HG03196 (cell line): ENCODE results near the gene TTC3.

Experiments
- ATAC-seq: cut with Tn5 transposase; IDR thresholded peaks from one replicate; pipeline ENCODE4 v1.9.1; 2021; ENCODE audit not compliant: unreplicated experiment

TTC3 gene

DNA sequence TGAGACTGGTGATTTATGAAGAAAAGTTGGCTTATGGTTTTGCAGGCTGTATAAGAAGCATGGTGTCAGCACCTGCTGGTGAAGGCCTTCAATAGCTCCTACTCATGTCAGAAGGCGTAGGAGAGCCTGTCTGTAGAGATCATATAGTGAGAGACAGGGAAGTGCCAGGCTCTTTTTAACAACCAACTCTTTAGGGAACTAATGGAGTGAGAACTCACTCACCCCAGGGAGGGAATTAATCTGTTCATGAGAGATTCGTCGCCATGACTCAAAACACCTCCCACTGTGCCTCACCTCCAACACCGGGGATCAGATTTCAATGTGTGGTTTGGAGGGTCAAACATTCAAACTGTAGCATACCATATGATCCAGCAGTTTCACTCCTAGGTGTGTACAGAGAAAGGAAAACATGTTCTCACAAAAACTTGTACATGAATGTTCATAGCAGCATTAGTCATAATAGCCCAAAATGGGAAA is 72.6 kb downstream of the TTC3 start:
- no peak for ATAC-seq

- no peak for ATAC-seq
Observed at GRCh38 chr21:37146320-37147235, 73.5 kb downstream of the TTC3 start.

- no peak for ATAC-seq
Observed at GRCh38 chr21:37149411-37149810, 76.4 kb downstream of the TTC3 start.

- no peak for ATAC-seq
Observed at GRCh38 chr21:37153196-37153934, 80.3 kb downstream of the TTC3 start.

- no peak for ATAC-seq
Observed at GRCh38 chr21:37153935-37154350, 80.9 kb downstream of the TTC3 start.

GRCh38 chr21:37155186-37155585 is 82.1 kb downstream of the TTC3 start:
- ATAC-seq: no peak

DNA sequence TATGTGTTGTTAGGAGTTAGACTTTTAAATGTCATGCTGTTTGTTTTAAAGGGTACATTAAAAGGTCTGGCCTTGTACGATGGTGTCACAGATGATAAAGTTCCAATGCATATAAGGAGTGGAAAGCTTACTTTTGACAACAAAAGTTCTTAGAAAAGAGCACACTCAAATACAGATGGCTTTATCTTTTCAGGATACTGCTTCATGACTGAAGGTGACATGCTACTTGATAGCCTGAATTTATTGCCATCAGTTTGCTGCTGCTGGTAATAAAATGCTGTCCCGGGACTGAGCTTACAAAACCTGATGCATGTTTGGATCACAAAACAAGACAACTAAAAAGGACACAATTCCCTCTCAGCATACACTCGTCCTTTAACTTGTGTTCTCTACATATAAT is 84.9 kb downstream of the TTC3 start:
- no peak for ATAC-seq

DNA sequence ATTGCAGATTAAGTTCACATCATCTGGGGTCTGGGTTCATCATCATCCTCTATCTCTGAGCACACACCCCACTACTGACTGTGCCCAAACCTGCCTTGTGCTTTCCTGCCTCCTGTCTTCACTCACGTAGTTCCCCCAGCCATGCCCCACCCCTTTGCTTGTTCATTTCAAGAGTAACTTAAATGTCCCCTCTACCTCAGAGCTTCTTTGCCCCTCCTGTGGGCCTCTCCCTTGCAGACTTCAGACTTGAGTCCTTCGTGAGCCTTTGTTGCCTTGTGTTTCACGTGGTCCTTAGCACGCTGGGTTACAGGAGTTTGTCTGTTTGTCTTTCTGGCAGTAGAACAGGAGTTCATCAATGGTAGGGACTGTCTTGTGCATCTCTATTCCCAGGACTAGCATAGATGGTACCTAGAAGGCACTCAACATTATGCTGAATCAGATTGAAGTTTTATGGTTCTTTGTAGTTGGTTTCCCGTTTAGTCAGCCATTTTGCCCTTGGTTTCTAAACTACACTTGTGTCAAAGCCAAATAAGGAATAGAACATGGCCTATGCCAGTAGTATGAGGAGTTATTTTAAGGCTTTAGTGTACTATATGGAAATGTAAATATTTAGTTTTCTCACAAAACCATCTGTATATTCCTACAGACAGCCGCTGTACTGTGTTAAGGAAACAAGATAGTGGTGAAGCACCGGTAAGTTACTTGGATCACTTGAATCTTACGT is 86.2 kb downstream of the TTC3 start:
- no peak for ATAC-seq

GRCh38 chr21:37159949-37160348 is 86.9 kb downstream of the TTC3 start:
- ATAC-seq: no peak

DNA sequence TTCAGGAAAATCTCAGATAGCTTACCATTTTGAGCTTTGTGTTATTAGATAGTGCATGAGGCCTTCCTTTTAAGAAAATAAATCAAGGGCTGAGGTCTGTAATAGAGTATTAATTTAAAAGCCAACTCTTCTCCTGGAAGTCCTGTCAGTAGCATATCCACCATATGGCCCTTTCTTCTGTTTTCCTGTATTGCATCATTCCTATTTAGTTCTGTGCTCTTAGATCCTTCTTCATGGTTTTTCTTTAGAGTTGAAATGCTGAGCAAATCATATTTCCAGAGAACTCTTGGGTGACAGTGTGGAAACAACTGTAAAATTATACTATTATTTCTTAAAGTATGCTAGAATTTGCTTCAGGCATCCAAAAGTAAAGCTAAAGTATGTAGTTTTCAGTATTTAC is 91.7 kb downstream of the TTC3 start:
- no peak for ATAC-seq

- ATAC-seq: no peak
Observed at GRCh38 chr21:37165586-37165985, 92.5 kb downstream of the TTC3 start.

DNA sequence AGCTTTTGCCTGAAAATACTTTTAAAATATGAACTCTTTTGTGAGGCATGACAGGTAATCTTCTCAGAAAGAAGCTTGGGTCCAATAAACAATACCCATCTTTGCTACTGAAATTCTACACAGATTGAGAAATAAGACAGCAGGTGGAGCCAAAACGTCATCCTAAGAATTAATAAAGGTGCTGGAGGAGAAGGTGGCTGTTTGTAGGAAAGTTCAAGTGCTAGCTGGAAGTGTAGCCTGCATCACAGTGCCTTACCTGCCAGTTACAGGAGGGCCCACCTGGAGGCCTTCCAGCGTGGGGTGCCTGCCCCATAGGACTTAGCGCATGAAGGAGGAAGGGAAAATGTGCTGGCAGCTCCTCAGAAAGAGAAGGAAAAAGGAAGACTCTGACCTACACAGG is 93.7 kb downstream of the TTC3 start:
- no peak for ATAC-seq

- ATAC-seq: no peak
Observed at GRCh38 chr21:37168666-37169065, 95.6 kb downstream of the TTC3 start.

DNA sequence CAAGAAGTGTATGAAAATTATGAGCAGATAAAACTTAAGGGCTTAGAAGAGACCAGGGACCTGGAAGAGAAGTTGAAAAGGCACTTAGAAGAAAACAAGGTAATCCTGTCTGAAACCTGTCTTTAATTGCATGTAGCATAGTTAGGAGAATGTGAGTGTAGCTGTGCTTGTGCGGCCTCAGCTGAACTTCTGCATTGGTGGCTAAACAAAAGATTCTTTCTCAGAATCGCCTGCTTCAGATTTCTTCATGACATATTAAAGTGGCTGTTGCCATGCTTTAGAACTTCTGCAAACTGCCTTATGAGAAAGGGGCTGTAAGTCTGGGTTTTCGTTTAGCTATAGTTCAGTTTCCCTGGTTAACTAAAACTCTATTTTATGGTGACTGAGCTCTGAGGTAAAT is 99.6 kb downstream of the TTC3 start:
- no peak for ATAC-seq

- ATAC-seq: no peak
Observed at GRCh38 chr21:37176716-37177115, 103.7 kb downstream of the TTC3 start.

DNA sequence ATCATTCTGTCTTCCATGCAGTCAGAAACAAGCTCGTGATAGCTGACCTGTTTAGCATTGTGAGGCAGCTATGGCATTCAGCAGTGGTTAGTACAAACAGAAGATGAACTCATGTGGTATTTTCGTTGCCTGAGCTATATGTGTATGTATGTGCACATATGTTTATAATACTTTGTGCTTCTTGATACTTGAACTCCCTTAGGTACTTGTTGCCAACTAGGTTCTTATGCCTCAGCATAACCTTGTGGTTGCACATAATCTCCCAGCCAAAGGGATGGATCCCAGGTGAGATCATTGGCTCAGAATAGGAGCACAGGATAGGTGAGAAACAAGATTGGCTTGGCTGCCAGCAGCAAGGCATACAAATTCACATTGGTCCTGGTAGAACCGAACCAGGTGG is 108.0 kb downstream of the TTC3 start:
- ATAC-seq: no peak

GRCh38 chr21:37182222-37182621 is 109.2 kb downstream of the TTC3 start:
- ATAC-seq: no peak

DNA sequence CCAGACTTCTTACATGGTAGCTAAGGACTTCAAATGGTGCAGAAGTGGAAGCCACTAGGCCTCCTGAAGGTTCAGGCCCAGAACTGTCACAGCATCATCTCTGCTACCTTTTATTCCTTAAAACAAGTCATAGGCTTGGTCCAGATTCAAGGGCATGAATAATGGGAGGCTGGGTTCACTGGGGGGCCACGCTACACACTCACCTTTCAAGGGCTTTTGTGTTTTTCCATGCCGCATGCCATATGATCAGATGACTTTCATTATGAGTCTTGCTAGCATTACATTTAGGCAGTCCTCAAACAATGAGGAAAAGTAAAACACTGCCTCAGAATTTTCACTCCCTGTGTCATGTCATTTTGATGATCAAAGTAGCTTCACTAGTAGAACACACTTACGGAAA is 110.7 kb downstream of the TTC3 start:
- ATAC-seq: no peak

DNA sequence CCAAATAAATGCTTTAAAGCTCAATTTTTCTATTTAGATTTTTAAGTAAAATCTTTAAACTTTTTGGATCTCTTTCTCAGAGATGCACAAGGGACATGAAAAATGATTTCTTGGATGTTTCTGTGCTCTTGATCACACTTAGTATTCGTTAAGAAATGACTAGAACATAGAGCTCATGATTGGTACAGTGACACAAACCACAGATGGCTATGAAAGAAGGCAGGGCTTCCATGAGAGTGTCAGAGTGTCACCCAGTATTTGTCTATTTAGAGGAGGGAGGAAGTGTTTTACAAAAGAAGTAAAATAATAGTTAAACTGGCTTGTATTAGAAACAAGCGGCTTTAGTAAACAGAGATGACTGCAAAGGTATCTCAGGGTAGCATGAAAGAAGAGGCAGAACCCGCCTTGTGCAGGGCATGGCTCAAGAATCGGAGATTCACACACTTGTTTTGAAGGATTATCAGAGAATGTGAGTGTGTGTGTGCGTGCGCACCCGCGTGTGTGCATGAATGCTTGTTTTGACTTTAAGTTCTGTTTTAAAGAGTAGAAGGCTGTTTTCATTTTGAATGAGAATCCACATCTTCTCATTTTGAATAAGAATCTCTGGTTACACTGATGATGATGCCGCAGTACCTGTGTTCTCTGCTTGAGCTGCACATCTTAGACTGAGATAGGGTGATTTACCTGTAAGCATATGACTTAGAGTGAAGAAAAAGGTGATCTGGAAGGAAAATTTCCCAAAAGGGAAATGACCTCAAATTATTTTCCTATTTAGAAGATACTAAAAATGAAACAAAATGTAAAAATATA is 111.9 kb downstream of the TTC3 start:
- no peak for ATAC-seq

DNA sequence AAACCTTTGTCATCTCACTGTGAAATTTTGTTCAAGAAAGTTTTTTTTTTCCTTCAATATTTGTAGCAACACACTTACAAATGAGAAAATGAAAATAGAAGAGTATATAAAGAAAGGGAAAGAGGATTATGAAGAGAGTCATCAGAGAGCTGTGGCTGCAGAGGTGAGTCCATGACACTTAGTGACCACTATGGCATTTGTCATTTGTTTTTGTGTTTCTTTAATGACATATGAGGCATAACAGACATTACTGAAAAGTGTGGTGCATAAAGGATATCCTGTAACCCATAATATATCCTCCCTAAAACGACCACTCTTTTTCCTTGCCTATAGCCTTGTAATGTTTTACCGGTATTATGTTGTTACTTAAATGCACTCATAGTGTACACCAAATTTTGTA is 113.9 kb downstream of the TTC3 start:
- ATAC-seq: no peak

GRCh38 chr21:37188825-37189224 is 115.8 kb downstream of the TTC3 start:
- no peak for ATAC-seq
